Activated CD8-positive, alpha-beta memory T cell treated with anti-CD3 and anti-CD28 coated beads, Interleukin-2, amount 50 U/mL, for 48 hours (primary cell): Measurements from ENCODE around the gene FAM241B.

ENCODE experiments used
- DNase-seq: peaks from one replicate; pipeline ENCODE4 v3.0.0-alpha.2; 2020

Gene FAM241B

DNA sequence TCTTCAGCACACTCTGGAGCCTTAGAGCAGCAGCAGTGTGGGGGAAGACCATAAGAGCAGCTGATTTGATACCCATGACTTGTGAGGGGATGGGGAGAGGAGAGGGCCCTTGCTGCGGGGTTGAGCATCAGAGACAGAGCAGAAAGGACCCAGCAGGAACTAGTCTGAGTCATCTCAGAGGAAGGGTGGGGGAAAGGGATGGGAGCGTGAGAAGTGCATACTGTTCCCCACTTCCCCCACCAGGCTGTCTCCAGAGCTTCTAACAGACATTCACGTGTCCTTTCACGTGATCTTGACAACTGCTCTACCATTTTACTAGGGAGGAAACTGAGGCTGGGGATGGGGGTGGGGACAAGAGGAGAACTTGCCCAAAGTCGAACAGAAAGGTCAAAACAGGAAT lies 38.7 kb downstream of the FAM241B start:
- no peak for DNase-seq

- no peak for DNase-seq
Measured at GRCh38 chr10:69669409-69669808, 39.4 kb downstream of the FAM241B start.

DNA sequence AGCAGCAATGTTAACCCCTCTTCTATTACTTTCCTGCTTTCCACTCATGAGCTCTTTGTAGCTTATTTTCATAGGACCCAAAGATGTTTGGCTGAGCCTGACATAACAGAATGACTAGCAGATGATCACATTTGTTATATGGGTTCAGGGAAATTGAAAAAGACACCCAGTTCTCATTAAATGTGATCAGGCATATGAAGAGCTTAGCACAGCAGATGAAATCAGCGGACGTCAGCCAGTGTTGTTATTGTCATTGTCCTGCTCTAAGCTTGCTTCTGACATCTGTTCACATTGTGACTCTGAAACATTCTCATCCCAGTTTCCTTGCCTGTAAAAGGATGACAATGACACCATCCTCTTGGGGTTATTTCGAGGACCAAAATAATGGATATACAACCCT lies 43.5 kb downstream of the FAM241B start:
- DNase-seq, result no peak

GRCh38 chr10:69674786-69675185 lies 44.7 kb downstream of the FAM241B start:
- no peak for DNase-seq

- DNase-seq, result no peak
Measured at GRCh38 chr10:69676301-69676700, 46.3 kb downstream of the FAM241B start.

DNA sequence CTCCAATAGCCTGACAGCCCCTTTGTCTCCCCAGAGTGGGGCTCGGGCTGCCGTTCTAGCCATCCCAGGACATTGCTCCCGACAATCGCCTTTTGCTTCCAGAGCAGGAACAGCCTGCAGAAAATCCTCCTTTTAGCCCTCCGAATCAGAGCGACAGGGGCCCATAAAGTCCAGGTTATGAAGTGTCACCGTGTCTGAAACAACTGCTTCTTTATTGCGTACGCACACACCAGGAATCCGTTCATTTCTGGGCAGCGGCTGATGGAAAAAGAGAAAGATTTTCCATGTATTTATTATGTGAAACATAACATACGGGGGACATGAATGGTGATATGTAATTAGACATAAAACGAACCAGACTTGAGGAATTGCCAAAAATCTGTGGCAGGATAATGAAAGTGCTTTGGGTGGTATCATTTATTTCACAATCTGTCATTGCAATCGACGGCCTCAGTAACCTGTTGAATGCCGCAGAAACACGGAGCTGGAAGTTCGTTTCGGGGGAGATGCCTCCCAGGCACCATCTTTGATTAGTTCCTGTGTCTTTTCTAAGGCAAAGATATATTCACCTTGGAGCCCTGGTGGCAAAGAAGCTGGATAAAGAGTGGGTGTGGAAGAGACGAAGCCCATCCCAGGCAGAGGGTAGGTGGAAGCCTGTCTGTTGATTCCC lies 48.1 kb downstream of the FAM241B start:
- no peak for DNase-seq

- DNase-seq, result no peak
Measured at GRCh38 chr10:69679736-69680135, 49.7 kb downstream of the FAM241B start.

DNA sequence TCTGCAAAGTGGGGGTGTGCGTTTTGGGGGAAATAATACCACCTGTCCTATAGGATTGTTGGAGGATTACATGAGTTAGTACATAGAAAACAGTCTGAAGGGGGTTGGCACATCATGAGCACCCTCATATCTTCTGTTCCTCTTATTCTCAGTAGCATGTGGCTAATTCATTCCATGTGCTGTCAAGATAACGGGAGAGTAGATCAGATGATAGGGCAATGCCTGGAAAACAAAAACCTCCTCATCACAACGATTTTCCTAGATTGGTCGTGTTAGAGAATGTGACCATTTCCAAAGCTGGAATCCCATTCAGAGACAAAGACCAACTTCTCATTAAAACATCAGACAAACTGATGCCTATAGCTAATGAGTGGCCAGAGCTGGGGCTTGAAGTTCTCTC lies 50.6 kb downstream of the FAM241B start:
- DNase-seq, result no peak

DNA sequence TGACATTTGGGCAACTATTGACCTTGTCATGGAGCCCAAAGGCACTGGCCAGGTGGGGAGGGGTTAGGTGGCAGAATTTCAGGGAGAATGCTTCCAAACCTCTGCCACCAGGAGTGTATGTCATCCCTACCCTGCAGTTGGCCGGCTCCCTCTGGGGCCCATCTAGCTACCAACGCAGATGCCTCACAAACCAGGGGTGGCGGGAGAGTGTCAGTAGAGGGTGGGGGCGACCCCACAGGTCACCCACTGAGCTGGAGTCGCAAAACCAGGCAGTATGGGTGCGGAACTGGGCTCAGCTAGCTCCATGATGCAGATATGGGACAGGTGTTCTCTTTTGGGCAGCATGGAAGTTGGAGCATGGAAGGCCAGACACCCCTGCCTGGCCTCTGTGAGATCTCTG lies 51.4 kb downstream of the FAM241B start:
- DNase-seq, result no peak

DNA sequence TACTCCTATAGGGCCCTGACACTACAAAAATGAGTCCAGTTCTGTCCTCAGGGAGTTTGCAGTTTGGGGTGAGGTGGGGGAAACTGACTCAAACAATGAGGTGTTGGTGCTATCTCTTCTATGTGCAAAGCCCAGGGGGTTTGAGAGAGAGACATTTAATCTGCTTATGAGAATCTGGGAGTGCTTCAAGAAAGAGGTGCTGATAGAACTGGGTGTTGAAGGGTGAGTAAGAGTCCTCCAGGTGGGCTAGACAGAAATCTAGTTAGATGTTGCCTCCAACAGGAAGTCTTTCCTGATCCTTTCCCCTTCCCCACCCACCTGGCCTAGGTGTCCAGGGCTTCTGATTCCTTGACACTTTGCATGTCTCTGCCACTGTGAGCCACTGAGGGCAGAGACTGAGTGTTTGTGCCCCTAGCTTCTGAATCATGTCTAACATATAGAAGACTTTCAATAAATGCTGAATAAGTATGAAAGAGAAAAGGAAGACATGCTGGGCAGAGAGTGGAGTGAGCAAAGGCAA lies 53.0 kb downstream of the FAM241B start:
- no peak for DNase-seq
